HTERT RPE-1 (cell line): ENCODE measurements around the gene SNTG2.
"Not testable (repeated sequence)": the region's sequence is repeated elsewhere in the genome, so short reads cannot be mapped to it uniquely, and the experiment has no call there.

ENCODE experiments used
- in situ Hi-C: fragments of 300-500 bp; cut with MboI; formaldehyde crosslinking; loops from 4 replicates; pipeline ENCODE4 v1.14.3; 2020; ENCODE audit warnings: low sequenced_read_pairs

Gene SNTG2

GRCh38 chr2:1227274-1227900, 276.7 kb downstream of the SNTG2 start:
- in situ Hi-C loops: no loop called here

DNA sequence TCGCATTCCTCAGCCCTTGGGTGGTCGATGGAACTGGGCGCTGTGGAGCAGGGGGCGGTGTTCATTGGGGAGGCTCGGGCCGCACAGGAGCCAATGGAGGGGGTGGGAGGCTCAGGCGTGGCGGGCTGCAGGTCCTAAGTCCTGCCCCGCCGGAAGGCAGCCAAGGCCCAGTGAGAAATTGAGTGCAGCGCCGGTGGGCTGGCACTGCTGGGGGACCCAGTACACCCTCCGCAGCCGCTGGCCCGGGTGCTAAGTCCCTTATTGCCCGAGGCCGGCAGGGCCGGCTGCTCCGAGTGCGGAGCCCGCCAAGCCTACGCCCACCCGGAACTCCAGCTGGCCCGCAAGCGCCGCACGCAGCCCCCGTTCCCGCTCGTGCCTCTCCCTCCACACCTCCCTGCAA, 278.9 kb downstream of the SNTG2 start:
- in situ Hi-C loops: not testable (repeated sequence)

GRCh38 chr2:1230155-1230893, 279.7 kb downstream of the SNTG2 start:
- in situ Hi-C loops: no loop called here

GRCh38 chr2:1231466-1232063, 280.9 kb downstream of the SNTG2 start:
- in situ Hi-C loops: no loop called here

GRCh38 chr2:1233281-1233680, 282.6 kb downstream of the SNTG2 start:
- in situ Hi-C loops: no loop called here

DNA sequence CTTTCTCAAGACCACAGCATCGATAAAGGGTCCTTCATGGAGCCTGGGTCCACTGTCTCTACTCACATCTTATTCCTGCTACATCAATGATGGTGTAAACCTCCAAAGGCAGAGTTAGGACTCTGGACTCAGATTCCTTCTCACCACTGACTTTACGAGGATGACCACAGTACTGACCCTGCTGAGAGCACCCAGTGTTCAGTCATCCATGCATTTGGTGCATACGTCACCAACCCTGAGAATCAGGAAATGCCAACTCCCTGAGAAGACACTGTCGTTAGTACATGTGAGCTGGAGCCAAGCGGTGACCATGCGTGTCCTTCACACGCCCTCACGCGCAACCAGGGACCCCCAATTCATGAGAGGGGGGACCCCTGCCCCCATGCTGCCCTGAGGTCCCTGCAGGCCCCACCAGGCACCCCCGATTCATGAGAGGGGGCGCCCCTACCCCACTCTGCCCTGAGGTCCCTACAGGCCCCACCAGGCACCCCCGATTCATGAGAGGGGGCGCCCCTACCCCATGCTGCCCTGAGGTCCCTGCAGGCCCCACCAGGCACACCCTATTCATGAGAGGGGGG, 284.2 kb downstream of the SNTG2 start:
- in situ Hi-C loops: no loop called here

GRCh38 chr2:1235806-1236205, 285.2 kb downstream of the SNTG2 start:
- in situ Hi-C loops: no loop called here

DNA sequence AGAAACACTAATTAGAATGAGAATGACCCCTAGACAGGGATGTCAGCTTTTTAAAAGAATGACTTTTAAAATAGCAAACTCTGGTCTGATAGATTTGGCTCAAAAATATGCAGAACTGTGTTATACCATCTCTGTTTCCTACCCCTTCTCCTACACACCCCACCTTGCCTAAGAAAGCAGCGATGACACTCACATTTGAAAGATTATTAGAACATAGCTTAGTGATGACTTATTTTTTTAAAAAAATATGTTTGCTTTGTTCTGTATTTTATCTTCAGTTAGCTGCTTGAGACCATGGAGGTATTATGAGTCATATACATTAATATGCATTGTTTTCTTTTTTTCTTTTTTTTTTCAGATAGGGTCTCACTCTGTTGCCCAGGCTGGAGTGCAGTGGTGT, 286.0 kb downstream of the SNTG2 start:
- in situ Hi-C loops: no loop called here

- in situ Hi-C loops: no loop called here
These were observed 287.1 kb downstream of the SNTG2 start for GRCh38 chr2:1237783-1238182.

GRCh38 chr2:1238598-1239138, 288.0 kb downstream of the SNTG2 start:
- in situ Hi-C loops: no loop called here

DNA sequence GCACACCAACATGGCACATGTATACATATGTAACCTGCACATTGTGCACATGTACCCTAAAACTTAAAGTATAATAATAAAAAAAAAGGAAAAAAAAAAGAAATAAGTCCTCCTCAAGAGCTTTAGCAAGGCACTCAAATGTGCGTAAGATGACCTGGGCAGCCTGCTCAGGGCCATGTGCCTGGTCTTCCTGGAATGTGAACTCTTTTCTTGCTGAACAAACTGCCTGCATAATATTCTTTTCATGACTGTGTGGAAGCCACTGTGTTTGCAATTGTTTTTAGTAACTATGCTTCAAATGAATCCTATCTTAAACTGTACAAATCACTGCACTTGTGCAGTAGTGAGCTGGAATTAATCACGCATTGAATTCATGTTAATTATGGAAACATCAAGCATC, 294.5 kb downstream of the SNTG2 start:
- in situ Hi-C loops: no loop called here

DNA sequence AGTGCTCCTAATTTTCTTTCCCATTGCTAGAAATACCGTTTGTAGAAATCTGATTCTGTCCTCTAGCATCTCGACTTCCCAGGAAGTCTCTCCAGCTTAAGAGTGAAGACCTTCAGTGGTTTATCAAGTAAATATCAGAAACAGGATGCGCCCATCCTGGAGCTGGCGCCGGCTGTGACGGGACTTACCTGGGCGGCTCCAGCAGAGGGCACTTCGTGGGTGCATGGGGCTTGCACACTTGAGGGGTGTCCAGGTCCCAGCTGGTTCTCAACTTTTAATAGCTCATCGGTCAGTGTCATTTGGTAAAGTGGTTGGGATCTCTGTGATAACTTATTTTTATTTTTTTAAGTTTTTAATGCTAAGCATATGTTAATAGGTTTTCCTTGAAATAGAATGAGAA, 295.6 kb downstream of the SNTG2 start:
- in situ Hi-C loops: no loop called here

DNA sequence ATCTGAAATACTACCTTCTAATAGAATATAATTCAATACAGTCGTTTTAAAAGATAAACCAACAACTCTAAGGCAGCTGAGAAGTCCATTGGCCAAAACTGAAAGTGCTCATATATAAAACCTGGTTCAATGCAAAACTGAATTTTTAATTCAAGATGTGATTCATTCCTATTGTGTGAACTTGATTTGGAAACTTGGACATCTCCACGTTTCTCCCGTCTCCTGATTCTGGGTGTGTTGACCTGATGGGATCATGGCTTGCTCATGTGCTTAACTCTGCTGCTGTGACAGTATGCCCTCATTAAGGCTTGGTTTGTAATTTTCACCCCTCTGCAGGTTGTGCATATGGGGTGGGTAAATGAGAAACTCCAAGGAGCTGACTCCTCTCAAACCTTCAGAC, 296.3 kb downstream of the SNTG2 start:
- in situ Hi-C loops: no loop called here

GRCh38 chr2:1248187-1248586, 297.5 kb downstream of the SNTG2 start:
- in situ Hi-C loops: no loop called here

DNA sequence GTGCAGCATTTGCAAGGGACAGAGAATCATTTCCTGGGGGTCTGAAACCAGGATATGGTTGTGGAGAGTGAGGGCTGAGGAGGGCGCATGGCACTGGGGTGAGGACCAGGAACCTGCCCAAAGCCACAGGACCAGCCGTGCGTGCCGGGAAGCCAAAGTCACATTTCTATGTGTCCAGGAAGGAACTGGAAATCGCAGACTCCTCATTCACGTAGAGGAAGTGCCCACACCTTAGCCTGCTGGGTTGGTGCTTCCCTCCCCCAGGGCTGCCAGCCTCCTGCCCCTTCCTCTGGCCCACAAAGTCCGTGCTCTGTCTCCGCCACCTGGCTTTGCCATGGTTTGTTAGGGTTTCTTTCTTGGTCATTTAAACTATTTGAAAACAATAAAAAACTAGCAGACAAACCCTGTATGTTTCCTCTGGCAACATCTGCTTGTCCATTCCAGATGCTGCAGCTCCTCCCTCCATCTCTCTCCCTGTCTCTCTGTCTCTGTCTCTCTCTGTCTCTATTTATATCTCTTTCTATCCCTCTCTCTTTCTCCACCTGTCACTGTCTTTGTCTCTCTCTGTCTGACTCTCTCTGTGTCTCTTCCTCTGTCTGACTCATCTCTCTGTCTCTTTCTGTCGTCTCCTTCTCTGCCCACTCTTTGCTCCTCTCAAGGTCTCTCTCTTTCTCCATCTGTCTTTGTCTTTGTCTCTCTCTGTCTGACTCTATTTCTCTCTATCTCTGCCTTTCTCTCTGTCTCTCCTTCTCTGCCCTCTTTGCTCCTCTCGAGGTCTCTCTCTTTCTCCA, 299.4 kb downstream of the SNTG2 start:
- in situ Hi-C loops: no loop called here

GRCh38 chr2:1251520-1251919, 300.9 kb downstream of the SNTG2 start:
- in situ Hi-C loops: no loop called here

DNA sequence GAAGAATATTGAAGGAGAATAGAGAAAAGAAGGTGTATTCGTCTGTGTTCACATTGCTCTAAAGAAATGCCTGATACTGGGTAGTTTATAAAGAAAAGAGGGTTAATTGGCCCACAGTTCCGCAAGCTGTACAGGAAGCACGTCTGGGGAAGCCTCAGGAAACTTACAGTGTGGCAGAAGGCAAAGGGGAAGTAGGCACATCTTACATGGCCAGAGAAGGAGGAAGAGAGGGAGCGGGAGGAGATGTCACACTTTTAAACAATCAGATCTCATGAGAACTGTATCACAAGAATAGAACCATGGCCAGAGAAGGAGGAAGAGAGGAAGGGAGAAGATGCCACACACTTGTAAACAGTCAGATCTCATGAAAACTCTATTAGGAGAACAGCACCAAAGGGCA, 303.0 kb downstream of the SNTG2 start:
- in situ Hi-C loops: no loop called here

DNA sequence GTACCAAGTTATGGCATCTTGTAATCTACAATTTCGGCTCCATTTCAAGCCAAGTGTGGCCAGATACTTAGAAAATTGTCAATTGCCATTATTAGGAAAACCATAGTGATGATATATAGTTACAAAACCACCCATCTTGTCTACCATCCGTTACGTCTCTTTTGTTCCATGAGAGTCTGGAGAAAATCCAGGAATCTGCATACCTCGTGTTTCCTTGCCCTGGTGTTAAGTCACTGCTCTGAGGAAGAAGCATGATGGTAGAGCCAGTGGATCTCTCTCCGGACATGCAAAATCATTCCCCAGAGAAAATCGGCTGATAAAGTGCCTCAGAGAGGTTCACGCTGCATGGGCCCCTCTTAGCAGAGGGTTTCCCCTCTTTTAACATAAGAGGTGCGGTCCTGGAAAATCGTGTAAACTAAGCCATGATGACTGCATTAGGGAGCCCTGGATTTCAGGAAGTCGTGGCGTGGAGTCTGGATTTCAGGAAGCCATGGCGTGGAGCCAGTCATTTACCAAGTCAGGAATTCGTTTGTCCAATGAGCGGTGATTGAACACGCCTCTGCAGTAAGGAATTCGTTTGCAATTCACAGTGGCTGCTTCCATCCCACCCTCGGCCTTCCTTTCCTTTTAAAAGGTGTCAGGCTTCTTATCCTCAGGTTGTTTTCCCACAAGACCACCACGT, 304.2 kb downstream of the SNTG2 start:
- in situ Hi-C loops: no loop called here

DNA sequence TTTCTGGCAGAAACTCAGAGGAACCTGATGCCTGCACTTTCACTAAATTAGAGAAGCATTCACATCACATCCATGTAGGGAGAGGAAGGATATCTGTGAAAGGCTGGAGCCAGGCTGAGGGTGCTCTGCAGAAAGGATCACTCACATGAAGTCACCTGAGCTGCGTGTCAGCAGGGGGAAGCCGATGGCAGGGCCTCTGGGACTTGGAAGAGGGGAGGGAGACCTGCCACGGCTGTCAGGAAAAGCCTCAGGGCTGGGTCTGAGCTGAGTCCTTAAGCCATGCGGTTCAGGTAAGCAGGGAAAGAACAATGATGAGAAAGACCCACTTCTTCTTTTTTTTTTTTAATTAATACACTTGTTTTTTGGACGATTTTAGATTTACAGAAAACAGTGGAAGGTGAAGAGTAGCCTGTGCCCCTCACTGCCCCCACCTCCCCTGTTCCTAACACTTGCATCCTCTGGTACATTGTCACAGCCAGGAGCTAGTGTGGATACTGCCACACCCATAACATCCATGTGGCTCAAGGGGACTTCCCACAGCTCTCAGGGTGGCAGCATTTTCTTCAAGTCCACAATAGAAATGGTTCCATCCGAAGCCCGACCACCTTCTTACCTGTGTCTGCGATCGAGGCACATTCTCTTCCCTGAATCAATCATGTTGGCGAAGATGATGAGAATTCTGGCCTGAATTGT, 306.1 kb downstream of the SNTG2 start:
- in situ Hi-C loops: no loop called here

DNA sequence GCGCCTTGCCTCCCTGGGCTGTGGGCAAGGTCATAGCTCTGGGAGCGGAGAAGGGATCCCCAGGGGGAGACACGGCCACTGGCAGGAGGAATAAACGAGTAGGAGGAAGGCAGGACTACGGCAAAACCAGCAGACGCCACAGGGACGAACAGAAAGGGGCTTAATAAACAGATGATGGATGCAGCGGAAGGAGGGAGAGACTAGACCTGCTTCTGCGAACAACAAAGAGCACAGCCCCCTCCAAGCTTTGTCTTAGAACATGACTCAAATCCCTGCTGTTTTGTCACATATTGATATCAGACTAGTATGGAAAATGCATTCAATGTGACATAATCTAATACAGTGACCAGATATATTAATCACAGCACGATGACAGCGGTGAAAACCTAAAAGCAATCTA, 306.7 kb downstream of the SNTG2 start:
- in situ Hi-C loops: no loop called here
